IMR-90 (cell line): ENCODE measurements around the gene NKX2-8. TPM values are rescaled to one million over a fixed set of nuclear protein-coding genes. Genes with fewer than 3 reads are reported as not detected.

ENCODE experiments used
- ATAC-seq: fragments of 200-7000 bp; cut with Tn5 transposase; 2 replicates; pipeline ENCODE4 v1.9.1; 2020; ENCODE audit warnings: low read depth, mild to moderate bottlenecking, moderate library complexity
- BruUV-seq: library from RNA; stranded (reverse); fragments of 400-500 nt; replicated peaks from 2 replicates; lab custom pipeline; 2021; lab: Mats Ljungman, UMichigan
- CTCF ChIA-PET: fragments of 300-600 bp; formaldehyde crosslinking; extraction: SDS; loops from one replicate; lab custom pipeline; 2021; ENCODE audit warnings: antibody characterized with exemption; lab: Yijun Ruan, JAX
- POLR2A ChIA-PET: fragments of 300-600 bp; sonication (Branson Sonifier 250); formaldehyde crosslinking; loops from one replicate; lab custom pipeline; 2022; ENCODE audit warnings: antibody characterized with exemption; ENCODE audit not compliant: unreplicated experiment; lab: Charles Lee
- DNase-seq: peaks from one replicate; pipeline ENCODE4 v3.0.0; 2013
- H2AFZ ChIP-seq: replicated peaks from 2 replicates; pipeline ENCODE3; 2013; ENCODE audit warnings: low read length, mild to moderate bottlenecking; ENCODE audit not compliant: poor library complexity
- H2AK5ac ChIP-seq: 2 replicates; pipeline ENCODE4 v1.6.1; 2013; ENCODE audit warnings: low read depth, low read length, inconsistent platforms
- H2AK9ac ChIP-seq: replicated peaks from 2 replicates; pipeline ENCODE3; 2013; ENCODE audit warnings: mild to moderate bottlenecking, low read depth, low read length, moderate library complexity; ENCODE audit not compliant: poor library complexity
- H2BK120ac ChIP-seq: 2 replicates; pipeline ENCODE4 v1.6.1; 2013; ENCODE audit warnings: low read depth, low read length, inconsistent platforms
- H2BK15ac ChIP-seq: 3 replicates; pipeline ENCODE4 v1.6.1; 2013; ENCODE audit warnings: low read depth, low read length, inconsistent platforms
- H2BK20ac ChIP-seq: 2 replicates; pipeline ENCODE4 v1.6.1; 2013; ENCODE audit warnings: low read depth, mild to moderate bottlenecking, inconsistent platforms, low read length, moderate library complexity
- H2BK5ac ChIP-seq: 2 replicates; pipeline ENCODE4 v1.6.1; 2013; ENCODE audit warnings: mild to moderate bottlenecking, low read depth, low read length, inconsistent platforms; ENCODE audit not compliant: poor library complexity, severe bottlenecking
- H3K14ac ChIP-seq: replicated peaks from 2 replicates; pipeline ENCODE4 v1.6.1; 2013; ENCODE audit warnings: low read depth, low read length, inconsistent platforms
- H3K18ac ChIP-seq: 2 replicates; pipeline ENCODE4 v1.6.1; 2013; ENCODE audit warnings: low read depth, low read length, control low read depth
- H3K23ac ChIP-seq: 2 replicates; pipeline ENCODE4 v1.6.1; 2013; ENCODE audit warnings: low read depth, low read length, inconsistent platforms
- H3K27ac ChIP-seq: 2 replicates; pipeline ENCODE4 v1.5.1; 2013; ENCODE audit warnings: mild to moderate bottlenecking, control low read depth, low read length; ENCODE audit not compliant: insufficient read depth
- H3K27me3 ChIP-seq: 2 replicates; pipeline ENCODE4 v1.6.1; 2013; ENCODE audit warnings: low read length; ENCODE audit not compliant: control insufficient read depth, insufficient read depth
- H3K36me3 ChIP-seq: 2 replicates; pipeline ENCODE4 v1.6.1; 2013; ENCODE audit warnings: low read length, mixed read lengths; ENCODE audit not compliant: control insufficient read depth, insufficient read depth
- H3K4ac ChIP-seq: 2 replicates; pipeline ENCODE4 v1.6.1; 2013; ENCODE audit warnings: low read depth, low read length, inconsistent platforms
- H3K4me1 ChIP-seq: 2 replicates; pipeline ENCODE4 v1.6.1; 2013; ENCODE audit warnings: low read length, mixed read lengths; ENCODE audit not compliant: control insufficient read depth, insufficient read depth
- H3K4me2 ChIP-seq: 2 replicates; pipeline ENCODE4 v1.6.1; 2013; ENCODE audit warnings: low read depth, mild to moderate bottlenecking, control low read depth, low read length, moderate library complexity
- H3K4me3 ChIP-seq: 2 replicates; pipeline ENCODE4 v1.5.1; 2013; ENCODE audit warnings: low read depth, mild to moderate bottlenecking, control low read depth, low read length, moderate library complexity; ENCODE audit not compliant: insufficient read depth
- H3K56ac ChIP-seq: 2 replicates; pipeline ENCODE4 v1.6.1; 2013; ENCODE audit warnings: low read length, inconsistent platforms; ENCODE audit not compliant: insufficient read depth; ENCODE audit errors: extremely low read depth
- H3K79me1 ChIP-seq, 2 experiments: 2 replicates each; pipeline ENCODE4 v1.6.1; 2013; ENCODE audit warnings: low read length in 2 of 2, inconsistent platforms in 1 of 2, low read depth in 1 of 2
- H3K9ac ChIP-seq: 2 replicates; pipeline ENCODE4 v1.6.1; 2013; ENCODE audit warnings: low read depth, low read length, control low read depth
- H3K9me1 ChIP-seq: 2 replicates; pipeline ENCODE4 v1.6.1; 2013; ENCODE audit warnings: low read length, inconsistent platforms; ENCODE audit not compliant: insufficient read depth
- H3K9me3 ChIP-seq: 2 replicates; pipeline ENCODE4 v1.6.1; 2013; ENCODE audit warnings: low read length; ENCODE audit not compliant: control insufficient read depth, insufficient read depth
- H4K20me1 ChIP-seq: 2 replicates; pipeline ENCODE4 v1.6.1; 2013; ENCODE audit warnings: low read length, inconsistent platforms; ENCODE audit not compliant: insufficient read depth
- H4K5ac ChIP-seq: 2 replicates; pipeline ENCODE4 v1.6.1; 2013; ENCODE audit warnings: mild to moderate bottlenecking, low read depth, low read length, control low read depth
- H4K8ac ChIP-seq, 2 experiments: 2 replicates each; pipeline ENCODE4 v1.6.1; 2013; ENCODE audit warnings: low read depth in 2 of 2, low read length in 2 of 2, control low read depth in 1 of 2, inconsistent platforms in 1 of 2
- H4K91ac ChIP-seq: 2 replicates; pipeline ENCODE4 v1.6.1; 2013; ENCODE audit warnings: low read depth, low read length, inconsistent platforms; ENCODE audit not compliant: insufficient read depth
- CEBPB ChIP-seq: IDR thresholded peaks from 2 replicates; pipeline ENCODE4 v1.6.1; 2012; ENCODE audit warnings: low read depth, low read length, improper control_type of control experiment
- MAFK ChIP-seq: IDR thresholded peaks from 2 replicates; pipeline ENCODE4 v1.6.1; 2012; ENCODE audit warnings: low read depth, low read length, improper control_type of control experiment
- RFX5 ChIP-seq: IDR thresholded peaks from 2 replicates; pipeline ENCODE4 v1.8.0; 2012; ENCODE audit warnings: low read depth, mild to moderate bottlenecking, low read length, moderate library complexity
- USF2 ChIP-seq: fragments of 150-350 bp; IDR thresholded peaks from 2 replicates; pipeline ENCODE4 v1.6.1; 2017; ENCODE audit warnings: mild to moderate bottlenecking, antibody characterized with exemption, low read length, low read depth
- WGBS, 2 experiments: methylation state at CpG; one replicate each; pipeline versions ENCODE4 v1.1.5 to v1.1.7; 2013; ENCODE audit warnings: missing lambda C conversion rate in 2 of 2; ENCODE audit not compliant: insufficient read length in 1 of 2; ENCODE audit errors: extremely low coverage in 2 of 2; 5-methylcytosine and 5-hydroxymethylcytosine counted together
- dilution Hi-C: fragments of 300-500 bp; cut with HindIII; formaldehyde crosslinking; loops from one replicate; pipeline ENCODE4 v1.14.3; 2018; ENCODE audit warnings: low sequenced_read_pairs; ENCODE audit not compliant: unreplicated experiment
- in situ Hi-C: fragments of 300-500 bp; cut with MboI; formaldehyde crosslinking; loops from 3 replicates; pipeline ENCODE4 v1.14.3; 2019; ENCODE audit warnings: low sequenced_read_pairs, inconsistent platforms, mixed read lengths
- intact Hi-C: fragments of 100-400 bp; cut with micrococcal nuclease; formaldehyde crosslinking; loops from 2 replicates; pipeline ENCODE4 v1.10.0; 2022
- polyA plus RNA-seq, 3 experiments: library from polyadenylated mRNA; depleted of rRNA; stranded (reverse); fragments of >200 nt; gene quantifications; 2 replicates each; pipeline ENCODE4 v1.2.3, GENCODE V29; 2012; ENCODE audit warnings: low replicate concordance in 1 of 3
- total RNA-seq: library from RNA; depleted of rRNA; stranded (reverse); fragments of >200 nt; gene quantifications from 2 replicates; pipeline ENCODE4 v1.2.3, GENCODE V29; 2012

NKX2-8 gene
- total and polyA plus RNA-seq, 2 of the 4 experiments (the other 2 are of a cell fraction) = not detected

- no CpG with 5 or more reads among the region's 1 CpG for WGBS, 2 experiments
- no peak overlapping the region for H3K4me2 ChIP-seq
- H4K20me1 ChIP-seq = no peaks in the 10 kb centered on the region
- H4K91ac ChIP-seq = no peak overlapping the region
- H3K18ac ChIP-seq = no peak overlapping the region
- H4K5ac ChIP-seq = no peak overlapping the region
- no peaks in the 10 kb centered on the region for H3K4me1 ChIP-seq
- no peaks in the 10 kb centered on the region for H3K79me1 ChIP-seq
- H3K4me3 ChIP-seq = no peak overlapping the region
- dilution Hi-C loops (no loop called here), intact Hi-C loops (no loop called here), in situ Hi-C loops (no loop called here)
- H3K9me1 ChIP-seq = no peaks in the 10 kb centered on the region
- H3K9ac ChIP-seq = no peak overlapping the region
- BruUV-seq = no TSS peak
- POLR2A ChIA-PET = interaction anchor here (0.6 kb wide), 1 partner anchor 112 kb away, joined by 3 read pairs; no protein-coding TSS in a partner anchor
- no peak for TF ChIP-seq MAFK
- TF ChIP-seq RFX5 = no peak
- TF ChIP-seq USF2 = no peak
- no peak for TF ChIP-seq CEBPB
- no peak overlapping the region for H2AFZ ChIP-seq
- H2BK15ac ChIP-seq = no peak overlapping the region
- CTCF ChIA-PET = no interaction called here
- no peak overlapping the region for H2AK9ac ChIP-seq
- no peak overlapping the region for H3K4ac ChIP-seq
- H2BK20ac ChIP-seq = no peak overlapping the region
- no peak overlapping the region for H4K8ac ChIP-seq
- no peaks in the 10 kb centered on the region for H3K27me3 ChIP-seq
- no peaks in the 10 kb centered on the region for H3K9me3 ChIP-seq
- no peak overlapping the region for H3K56ac ChIP-seq
- H2BK120ac ChIP-seq = no peak overlapping the region
- no peak overlapping the region for H3K14ac ChIP-seq
- DNase-seq = no peak
- H3K27ac ChIP-seq = no peak overlapping the region
- no peak overlapping the region for H2BK5ac ChIP-seq
- H3K36me3 ChIP-seq = no peaks in the 10 kb centered on the region
- H2AK5ac ChIP-seq = no peak overlapping the region
- no peak overlapping the region for H3K23ac ChIP-seq
- no peak for ATAC-seq
Measured at GRCh38 chr14:36625014-36625413, 42.6 kb upstream of the NKX2-8 start.
